HEK293 (cell line): ENCODE measurements around the gene NDUFS2.

Experiments used
- CTCF ChIA-PET: fragments of 350-600 bp; formaldehyde crosslinking; extraction: SDS; loops from one replicate; lab custom pipeline; 2021; ENCODE audit warnings: antibody characterized with exemption; lab: Yijun Ruan, JAX
- POLR2A ChIA-PET: fragments of 300-600 bp; formaldehyde crosslinking; extraction: SDS; loops from one replicate; lab custom pipeline; 2020; ENCODE audit warnings: antibody characterized with exemption, inconsistent platforms; lab: Yijun Ruan, JAX
- H3K27ac ChIP-seq: fragments of 200-500 bp; sonication (Bioruptor generic); 2 replicates; pipeline ENCODE4 v1.5.1; 2014; ENCODE audit warnings: low read depth, low read length, control low read depth, inconsistent platforms; ENCODE audit errors: extremely low read depth
- H3K36me3 ChIP-seq, 2 experiments: fragments of 200-500 bp in 1 of 2; sonication (Bioruptor generic) in 1 of 2; 1 replicate in 1 of 2; 2 replicates in 1 of 2; pipeline ENCODE4 v1.5.1; 2014 to 2017; ENCODE audit warnings: inconsistent platforms in 2 of 2, low read length in 2 of 2; ENCODE audit not compliant: control insufficient read depth in 2 of 2, insufficient read depth in 1 of 2
- H3K4me1 ChIP-seq: fragments of 200-500 bp; sonication (Bioruptor generic); 2 replicates; pipeline ENCODE4 v1.5.1; 2014; ENCODE audit warnings: mild to moderate bottlenecking, low read length, inconsistent platforms; ENCODE audit not compliant: control insufficient read depth, insufficient read depth
- H3K4me3 ChIP-seq: 2 replicates; pipeline ENCODE4 v1.5.1; 2011; ENCODE audit warnings: low read depth, mild to moderate bottlenecking, control low read depth, low read length, moderate library complexity
- H3K9me3 ChIP-seq: fragments of 200-500 bp; sonication (Bioruptor generic); 2 replicates; pipeline ENCODE4 v1.5.1; 2014; ENCODE audit warnings: low read depth, low read length, inconsistent platforms; ENCODE audit not compliant: control insufficient read depth, insufficient read depth
- EGR2 ChIP-seq: fragments of 450-650 bp; formaldehyde crosslinking; IDR thresholded peaks from 2 replicates; pipeline ENCODE4 v1.5.1; 2016; ENCODE audit warnings: low read depth, missing biosample characterization, missing genetic modification characterization
- GLIS2 ChIP-seq: fragments of 450-650 bp; formaldehyde crosslinking; IDR thresholded peaks from 2 replicates; pipeline ENCODE4 v1.5.1; 2016; ENCODE audit warnings: missing biosample characterization, missing genetic modification characterization
- KLF7 ChIP-seq: fragments of 450-650 bp; formaldehyde crosslinking; IDR thresholded peaks from 2 replicates; pipeline ENCODE4 v1.5.1; 2016; ENCODE audit warnings: missing biosample characterization, missing genetic modification characterization, borderline replicate concordance
- SP7 ChIP-seq: fragments of 450-650 bp; formaldehyde crosslinking; IDR thresholded peaks from 2 replicates; pipeline ENCODE4 v1.5.1; 2016; ENCODE audit warnings: missing biosample characterization, missing genetic modification characterization
- WT1 ChIP-seq: fragments of 450-650 bp; formaldehyde crosslinking; IDR thresholded peaks from 2 replicates; pipeline ENCODE4 v1.5.1; 2016; ENCODE audit warnings: missing biosample characterization, missing genetic modification characterization
- ZFP41 ChIP-seq: fragments of 450-650 bp; formaldehyde crosslinking; IDR thresholded peaks from 2 replicates; pipeline ENCODE4 v1.5.1; 2016; ENCODE audit warnings: missing biosample characterization, missing genetic modification characterization, borderline replicate concordance
- ZNF211 ChIP-seq: fragments of 450-650 bp; formaldehyde crosslinking; IDR thresholded peaks from 2 replicates; pipeline ENCODE4 v1.5.1; 2016; ENCODE audit warnings: low read depth, missing biosample characterization, missing genetic modification characterization
- ZNF23 ChIP-seq: fragments of 450-650 bp; formaldehyde crosslinking; IDR thresholded peaks from 2 replicates; pipeline ENCODE4 v1.5.1; 2016; ENCODE audit warnings: missing biosample characterization, missing genetic modification characterization, borderline replicate concordance
- ZNF266 ChIP-seq: fragments of 450-650 bp; formaldehyde crosslinking; IDR thresholded peaks from 2 replicates; pipeline ENCODE4 v1.5.1; 2016; ENCODE audit warnings: missing biosample characterization, missing genetic modification characterization, low read depth
- ZNF311 ChIP-seq: fragments of 450-650 bp; formaldehyde crosslinking; IDR thresholded peaks from 2 replicates; pipeline ENCODE4 v1.5.1; 2017; ENCODE audit warnings: missing biosample characterization, missing genetic modification characterization, borderline replicate concordance
- ZNF37A ChIP-seq: fragments of 450-650 bp; IDR thresholded peaks from 2 replicates; pipeline ENCODE4 v1.5.1; 2018; ENCODE audit warnings: missing biosample characterization, missing genetic modification characterization
- ZNF514 ChIP-seq: fragments of 450-650 bp; formaldehyde crosslinking; IDR thresholded peaks from 2 replicates; pipeline ENCODE4 v1.5.1; 2016; ENCODE audit warnings: missing biosample characterization, missing genetic modification characterization
- ZNF544 ChIP-seq: fragments of 450-650 bp; formaldehyde crosslinking; IDR thresholded peaks from 2 replicates; pipeline ENCODE4 v1.5.0; 2017; ENCODE audit warnings: missing biosample characterization, missing genetic modification characterization
- ZNF624 ChIP-seq: fragments of 450-650 bp; formaldehyde crosslinking; IDR thresholded peaks from 2 replicates; pipeline ENCODE4 v1.5.1; 2017; ENCODE audit warnings: missing biosample characterization, missing genetic modification characterization
- ZNF777 ChIP-seq: fragments of 450-650 bp; formaldehyde crosslinking; IDR thresholded peaks from 2 replicates; pipeline ENCODE4 v1.5.1; 2017; ENCODE audit warnings: missing biosample characterization, missing genetic modification characterization, borderline replicate concordance
- ZNF785 ChIP-seq: fragments of 450-650 bp; formaldehyde crosslinking; IDR thresholded peaks from 2 replicates; pipeline ENCODE4 v1.5.1; 2016; ENCODE audit warnings: missing biosample characterization, missing genetic modification characterization
- ZSCAN16 ChIP-seq: fragments of 450-650 bp; formaldehyde crosslinking; IDR thresholded peaks from 2 replicates; pipeline ENCODE4 v1.5.1; 2016; ENCODE audit warnings: missing biosample characterization, missing genetic modification characterization
- TF ChIP-seq, protein P1 (sequence below): fragments of 450-650 bp; formaldehyde crosslinking; IDR thresholded peaks from 2 replicates; pipeline ENCODE4 v1.5.1; 2017; ENCODE audit warnings: missing biosample characterization, missing genetic modification characterization
- TF ChIP-seq, protein P2 (sequence below): sonication (generic); formaldehyde crosslinking; IDR thresholded peaks from 2 replicates; pipeline ENCODE4 v1.8.1; 2022; ENCODE audit warnings: mild to moderate bottlenecking, moderate library complexity, missing genetic modification reagents
- TF ChIP-seq, protein P3 (sequence below): fragments of 450-650 bp; formaldehyde crosslinking; IDR thresholded peaks from 2 replicates; pipeline ENCODE4 v1.5.1; 2016; ENCODE audit warnings: missing biosample characterization, missing genetic modification characterization
- TF ChIP-seq, protein P4 (sequence below): fragments of 450-650 bp; formaldehyde crosslinking; optimal IDR thresholded peaks from 2 replicates; pipeline ENCODE3; 2016; ENCODE audit warnings: missing biosample characterization, mild to moderate bottlenecking, missing genetic modification characterization
- TF ChIP-seq, protein P5 (sequence below): fragments of 450-650 bp; formaldehyde crosslinking; IDR thresholded peaks from 2 replicates; pipeline ENCODE4 v1.5.1; 2016; ENCODE audit warnings: missing biosample characterization, missing genetic modification characterization
- TF ChIP-seq, protein P6 (sequence below): fragments of 450-650 bp; formaldehyde crosslinking; IDR thresholded peaks from 2 replicates; pipeline ENCODE4 v1.5.1; 2016; ENCODE audit warnings: missing biosample characterization, missing genetic modification characterization

Gene NDUFS2

DNA sequence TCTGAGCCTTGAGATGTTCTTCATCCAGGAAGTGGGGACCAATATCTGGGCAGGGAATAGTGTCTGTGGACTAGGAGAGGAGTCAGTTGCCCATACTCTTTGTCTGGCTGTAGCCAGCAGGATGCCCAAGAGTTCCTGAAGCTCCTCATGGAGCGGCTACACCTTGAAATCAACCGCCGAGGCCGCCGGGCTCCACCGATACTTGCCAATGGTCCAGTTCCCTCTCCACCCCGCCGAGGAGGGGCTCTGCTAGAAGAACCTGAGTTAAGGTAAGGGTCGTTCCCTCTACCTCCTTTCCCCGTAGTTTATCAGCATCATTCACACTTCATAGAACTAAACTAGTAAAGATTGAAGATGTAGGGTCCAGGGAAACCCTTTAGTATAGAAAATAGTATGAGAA lies 39.4 kb upstream of the NDUFS2 start (continued):
- TF ChIP-seq, protein P1, sequence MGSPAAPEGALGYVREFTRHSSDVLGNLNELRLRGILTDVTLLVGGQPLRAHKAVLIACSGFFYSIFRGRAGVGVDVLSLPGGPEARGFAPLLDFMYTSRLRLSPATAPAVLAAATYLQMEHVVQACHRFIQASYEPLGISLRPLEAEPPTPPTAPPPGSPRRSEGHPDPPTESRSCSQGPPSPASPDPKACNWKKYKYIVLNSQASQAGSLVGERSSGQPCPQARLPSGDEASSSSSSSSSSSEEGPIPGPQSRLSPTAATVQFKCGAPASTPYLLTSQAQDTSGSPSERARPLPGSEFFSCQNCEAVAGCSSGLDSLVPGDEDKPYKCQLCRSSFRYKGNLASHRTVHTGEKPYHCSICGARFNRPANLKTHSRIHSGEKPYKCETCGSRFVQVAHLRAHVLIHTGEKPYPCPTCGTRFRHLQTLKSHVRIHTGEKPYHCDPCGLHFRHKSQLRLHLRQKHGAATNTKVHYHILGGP (tag by site-specific recombination) = no peak
- no peak for TF ChIP-seq ZNF311 (tag by site-specific recombination)
- no peak for TF ChIP-seq ZNF23 (tag by site-specific recombination)
- no peak for TF ChIP-seq ZNF211 (tag by site-specific recombination)
- TF ChIP-seq SP7 (tag by site-specific recombination) = no peak
- no peak for TF ChIP-seq WT1 (tag by site-specific recombination)
- no peak for TF ChIP-seq ZSCAN16 (tag by site-specific recombination)
- TF ChIP-seq, protein P2, sequence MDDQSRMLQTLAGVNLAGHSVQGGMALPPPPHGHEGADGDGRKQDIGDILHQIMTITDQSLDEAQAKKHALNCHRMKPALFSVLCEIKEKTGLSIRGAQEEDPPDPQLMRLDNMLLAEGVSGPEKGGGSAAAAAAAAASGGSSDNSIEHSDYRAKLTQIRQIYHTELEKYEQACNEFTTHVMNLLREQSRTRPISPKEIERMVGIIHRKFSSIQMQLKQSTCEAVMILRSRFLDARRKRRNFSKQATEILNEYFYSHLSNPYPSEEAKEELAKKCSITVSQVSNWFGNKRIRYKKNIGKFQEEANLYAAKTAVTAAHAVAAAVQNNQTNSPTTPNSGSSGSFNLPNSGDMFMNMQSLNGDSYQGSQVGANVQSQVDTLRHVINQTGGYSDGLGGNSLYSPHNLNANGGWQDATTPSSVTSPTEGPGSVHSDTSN = no peak
- TF ChIP-seq, protein P3, sequence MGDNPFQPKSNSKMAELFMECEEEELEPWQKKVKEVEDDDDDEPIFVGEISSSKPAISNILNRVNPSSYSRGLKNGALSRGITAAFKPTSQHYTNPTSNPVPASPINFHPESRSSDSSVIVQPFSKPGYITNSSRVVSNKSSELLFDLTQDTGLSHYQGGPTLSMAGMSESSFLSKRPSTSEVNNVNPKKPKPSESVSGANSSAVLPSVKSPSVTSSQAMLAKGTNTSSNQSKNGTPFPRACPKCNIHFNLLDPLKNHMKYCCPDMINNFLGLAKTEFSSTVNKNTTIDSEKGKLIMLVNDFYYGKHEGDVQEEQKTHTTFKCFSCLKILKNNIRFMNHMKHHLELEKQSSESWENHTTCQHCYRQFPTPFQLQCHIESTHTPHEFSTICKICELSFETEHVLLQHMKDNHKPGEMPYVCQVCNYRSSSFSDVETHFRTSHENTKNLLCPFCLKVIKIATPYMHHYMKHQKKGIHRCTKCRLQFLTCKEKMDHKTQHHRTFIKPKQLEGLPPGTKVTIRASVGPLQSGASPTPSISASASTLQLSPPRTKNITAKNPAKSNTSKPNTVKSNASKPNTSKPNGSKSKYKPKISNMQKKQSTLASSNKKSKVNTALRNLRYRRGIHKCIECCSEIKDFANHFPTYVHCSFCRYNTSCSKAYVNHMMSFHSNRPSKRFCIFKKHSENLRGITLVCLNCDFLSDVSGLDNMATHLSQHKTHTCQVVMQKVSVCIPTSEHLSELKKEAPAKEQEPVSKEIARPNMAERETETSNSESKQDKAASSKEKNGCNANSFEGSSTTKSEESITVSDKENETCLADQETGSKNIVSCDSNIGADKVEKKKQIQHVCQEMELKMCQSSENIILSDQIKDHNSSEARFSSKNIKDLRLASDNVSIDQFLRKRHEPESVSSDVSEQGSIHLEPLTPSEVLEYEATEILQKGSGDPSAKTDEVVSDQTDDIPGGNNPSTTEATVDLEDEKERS (tag by site-specific recombination) = no peak

DNA sequence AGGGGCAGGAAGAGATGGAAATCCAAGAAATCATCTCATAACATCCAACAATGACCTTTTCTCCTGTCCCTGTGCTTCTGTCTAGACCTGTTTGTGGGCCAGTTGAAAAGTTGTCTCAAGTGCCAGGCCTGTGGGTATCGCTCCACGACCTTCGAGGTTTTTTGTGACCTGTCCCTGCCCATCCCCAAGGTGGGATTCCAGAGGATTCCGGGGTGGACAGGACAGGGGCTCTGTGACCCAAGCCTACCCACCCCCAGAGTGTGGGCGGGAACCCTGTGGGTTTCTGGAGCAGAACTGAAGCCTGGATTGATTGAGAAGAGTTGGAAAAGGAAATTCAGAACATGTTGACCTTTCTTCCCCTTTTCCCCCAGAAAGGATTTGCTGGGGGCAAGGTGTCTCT lies 38.4 kb upstream of the NDUFS2 start:
- CTCF ChIA-PET = interaction anchor here (0.6 to 2.6 kb wide), 3 partner anchors 16 to 28 kb away, joined by 4 to 12 read pairs (median 8); no protein-coding TSS in a partner anchor
- Histone ChIP-seq H3K4me1 (peaks cover 7% of the 10 kb centered on the region; the same call in 1 of the 2 replicates), H3K27ac (no peak overlapping the region), H3K36me3 (peaks cover 0 to 60% of the 10 kb centered on the region in 2 experiments; a peak in 1 of 3 replicates), H3K9me3 (no peaks in the 10 kb centered on the region), H3K4me3 (no peak overlapping the region)
- POLR2A ChIA-PET = interaction anchor here (1.0 to 4.8 kb wide), 2 partner anchors 10 to 31 kb away, joined by 4 to 24 read pairs; partner anchors contain the start of genes DEDD and UFC1
- TF ChIP-seq ZNF514 (no peak), EGR2 (tag by site-specific recombination) (no peak), ZNF266 (tag by site-specific recombination) (no peak), ZNF37A (tag by site-specific recombination) (no peak), ZNF624 (tag by site-specific recombination) (no peak), ZNF785 (no peak), KLF7 (tag by site-specific recombination) (no peak), ZNF544 (no peak), GLIS2 (no peak), ZFP41 (tag by site-specific recombination) (no peak), ZNF777 (tag by site-specific recombination) (no peak)
- TF ChIP-seq, protein P4, sequence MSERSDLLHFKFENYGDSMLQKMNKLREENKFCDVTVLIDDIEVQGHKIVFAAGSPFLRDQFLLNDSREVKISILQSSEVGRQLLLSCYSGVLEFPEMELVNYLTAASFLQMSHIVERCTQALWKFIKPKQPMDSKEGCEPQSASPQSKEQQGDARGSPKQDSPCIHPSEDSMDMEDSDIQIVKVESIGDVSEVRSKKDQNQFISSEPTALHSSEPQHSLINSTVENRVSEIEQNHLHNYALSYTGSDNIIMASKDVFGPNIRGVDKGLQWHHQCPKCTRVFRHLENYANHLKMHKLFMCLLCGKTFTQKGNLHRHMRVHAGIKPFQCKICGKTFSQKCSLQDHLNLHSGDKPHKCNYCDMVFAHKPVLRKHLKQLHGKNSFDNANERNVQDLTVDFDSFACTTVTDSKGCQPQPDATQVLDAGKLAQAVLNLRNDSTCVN (tag by site-specific recombination) = no peak
- TF ChIP-seq, protein P5, sequence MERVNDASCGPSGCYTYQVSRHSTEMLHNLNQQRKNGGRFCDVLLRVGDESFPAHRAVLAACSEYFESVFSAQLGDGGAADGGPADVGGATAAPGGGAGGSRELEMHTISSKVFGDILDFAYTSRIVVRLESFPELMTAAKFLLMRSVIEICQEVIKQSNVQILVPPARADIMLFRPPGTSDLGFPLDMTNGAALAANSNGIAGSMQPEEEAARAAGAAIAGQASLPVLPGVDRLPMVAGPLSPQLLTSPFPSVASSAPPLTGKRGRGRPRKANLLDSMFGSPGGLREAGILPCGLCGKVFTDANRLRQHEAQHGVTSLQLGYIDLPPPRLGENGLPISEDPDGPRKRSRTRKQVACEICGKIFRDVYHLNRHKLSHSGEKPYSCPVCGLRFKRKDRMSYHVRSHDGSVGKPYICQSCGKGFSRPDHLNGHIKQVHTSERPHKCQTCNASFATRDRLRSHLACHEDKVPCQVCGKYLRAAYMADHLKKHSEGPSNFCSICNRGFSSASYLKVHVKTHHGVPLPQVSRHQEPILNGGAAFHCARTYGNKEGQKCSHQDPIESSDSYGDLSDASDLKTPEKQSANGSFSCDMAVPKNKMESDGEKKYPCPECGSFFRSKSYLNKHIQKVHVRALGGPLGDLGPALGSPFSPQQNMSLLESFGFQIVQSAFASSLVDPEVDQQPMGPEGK (tag by site-specific recombination) = no peak
- TF ChIP-seq, protein P6, sequence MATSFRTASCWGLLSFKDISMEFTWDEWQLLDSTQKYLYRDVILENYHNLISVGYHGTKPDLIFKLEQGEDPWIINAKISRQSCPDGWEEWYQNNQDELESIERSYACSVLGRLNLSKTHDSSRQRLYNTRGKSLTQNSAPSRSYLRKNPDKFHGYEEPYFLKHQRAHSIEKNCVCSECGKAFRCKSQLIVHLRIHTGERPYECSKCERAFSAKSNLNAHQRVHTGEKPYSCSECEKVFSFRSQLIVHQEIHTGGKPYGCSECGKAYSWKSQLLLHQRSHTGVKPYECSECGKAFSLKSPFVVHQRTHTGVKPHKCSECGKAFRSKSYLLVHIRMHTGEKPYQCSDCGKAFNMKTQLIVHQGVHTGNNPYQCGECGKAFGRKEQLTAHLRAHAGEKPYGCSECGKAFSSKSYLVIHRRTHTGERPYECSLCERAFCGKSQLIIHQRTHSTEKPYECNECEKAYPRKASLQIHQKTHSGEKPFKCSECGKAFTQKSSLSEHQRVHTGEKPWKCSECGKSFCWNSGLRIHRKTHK (tag by site-specific recombination) = no peak
